Kidney (tissue), 14 donors: Measurements from ENCODE around the gene MAP1LC3A. TPM values are rescaled to one million over a fixed set of nuclear protein-coding genes. Genes with fewer than 3 reads are reported as not detected.
"Not testable (repeated sequence)": the region's sequence is repeated elsewhere in the genome, so short reads cannot be mapped to it uniquely, and the experiment has no call there.

Experiments
- DNase-seq, 5 donors: peaks; one replicate each; pipeline ENCODE4 v3.0.0-alpha.2; 2013 to 2020
- FAIRE-seq: peaks from 2 replicates; lab custom pipeline; 2012; peaks lifted over from hg19 to GRCh38; lab: Jason Lieb, UNC
- H3K27ac ChIP-seq, 2 donors: one replicate each; pipeline ENCODE4 v1.7.0; 2013; ENCODE audit warnings: low read depth in 2 of 2, low read length in 2 of 2, inconsistent platforms in 1 of 2
- H3K27me3 ChIP-seq: one replicate; pipeline ENCODE4 v1.7.1; 2013; ENCODE audit warnings: low read length, inconsistent platforms; ENCODE audit not compliant: control insufficient read depth, insufficient read depth
- H3K36me3 ChIP-seq, 3 donors: one replicate each; pipeline versions ENCODE4 v1.7.0 to v1.7.1; 2013; ENCODE audit warnings: low read length in 3 of 3, control low read depth in 1 of 3, inconsistent platforms in 1 of 3; ENCODE audit not compliant: insufficient read depth in 3 of 3, control insufficient read depth in 2 of 3
- H3K4me1 ChIP-seq, 3 donors: one replicate each; pipeline versions ENCODE4 v1.7.0 to v1.7.1; 2013; ENCODE audit warnings: low read length in 3 of 3, inconsistent platforms in 1 of 3, low read depth in 1 of 3; ENCODE audit not compliant: control insufficient read depth in 2 of 3, insufficient read depth in 2 of 3
- H3K4me3 ChIP-seq, 3 donors: one replicate each; pipeline versions ENCODE4 v1.7.0 to v1.8.1; 2013; ENCODE audit warnings: low read length in 3 of 3, control low read depth in 1 of 3, inconsistent platforms in 1 of 3
- H3K9ac ChIP-seq, 3 donors: one replicate each; pipeline versions ENCODE4 v1.7.0 to v1.7.1; 2013; ENCODE audit warnings: low read length in 3 of 3, control low read depth in 1 of 3, inconsistent platforms in 1 of 3
- H3K9me3 ChIP-seq, 3 donors: one replicate each; pipeline versions ENCODE4 v1.7.0 to v1.7.1; 2013; ENCODE audit warnings: low read length in 3 of 3, control low read depth in 1 of 3, inconsistent platforms in 1 of 3; ENCODE audit not compliant: control insufficient read depth in 2 of 3, insufficient read depth in 1 of 3
- CTCF ChIP-seq: IDR thresholded peaks from 3 replicates; pipeline ENCODE4 v1.5.1; 2012; ENCODE audit warnings: mild to moderate bottlenecking, moderate library complexity, borderline replicate concordance; ENCODE audit not compliant: insufficient read depth; ENCODE audit errors: extremely low read depth
- intact Hi-C: fragments of 100-400 bp; cut with DNase I; formaldehyde crosslinking; loops from one replicate; pipeline ENCODE4 v1.11.1; 2022
- polyA plus RNA-seq: library from polyadenylated mRNA; stranded (reverse); fragments of 350-450 nt; fragmentation: Illumina TruSeq; extraction: RNeasy Lipid Tissue Mini Kit (QIAGEN cat#74804); gene quantifications from one replicate; pipeline ENCODE4 v1.2.3, GENCODE V29; 2014; ENCODE audit warnings: low read depth, low replicate concordance; ENCODE audit not compliant: insufficient read depth
- total RNA-seq: library from RNA; stranded (reverse); fragmentation: NEBNext Ultra II Directional; extraction: Animal tissue kit (Norgen Biotek cat#: 25700); gene quantifications from one replicate; pipeline ENCODE4 v1.2.1, GENCODE V29; 2021
- donor health status: control.
- donor health status: control.
- donor health status: control.
- donor health status: control.
- donor health status: control.
- donor health status: DM: yes; HTN: yes; CAD: no.
- donor health status: Normal renal cell carcinoma (clear cell type).

MAP1LC3A gene
- total and polyA plus RNA-seq, 2 donors from 2014 or later, result 42.5 to 153 TPM

DNA sequence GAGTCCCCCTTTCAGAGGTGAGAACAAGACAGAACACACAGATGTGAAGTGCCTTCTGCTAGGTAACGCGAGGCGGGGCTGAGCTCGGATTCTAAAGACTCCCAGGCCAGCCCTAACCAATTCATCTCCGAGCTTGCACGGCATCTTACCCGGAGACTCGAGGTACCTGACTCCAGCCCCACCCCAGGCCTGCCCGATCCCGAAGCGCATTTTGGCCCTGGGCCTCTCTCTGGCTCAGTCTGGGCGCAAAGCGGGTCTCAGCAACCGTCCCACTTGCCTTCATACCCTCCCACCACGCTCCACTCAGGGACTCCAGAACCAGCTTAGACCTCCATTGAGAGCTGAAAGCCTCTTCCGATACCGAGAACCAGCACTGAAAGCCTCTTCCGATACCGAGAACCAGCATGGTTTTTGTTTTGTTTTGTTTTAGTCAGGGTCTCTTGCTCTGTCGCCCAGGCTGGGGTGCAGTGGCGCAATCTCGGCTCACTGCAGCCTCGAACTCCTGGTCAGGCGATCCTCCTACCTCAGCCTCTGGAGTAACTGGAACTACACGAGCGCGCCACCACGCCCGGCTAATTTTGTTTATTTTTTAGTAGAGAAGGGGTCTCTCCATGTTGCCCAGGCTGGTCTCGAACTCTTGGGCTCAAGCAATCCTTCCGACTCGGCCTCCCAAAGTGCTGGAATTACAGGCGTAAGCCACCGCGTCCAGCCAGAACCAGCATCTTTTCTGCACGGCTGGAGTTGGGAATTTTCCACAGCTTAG lies 42.9 kb upstream of the MAP1LC3A start:
- peaks cover 0 to 23% (median 16%) of the 10 kb centered on the region in 3 donors for H3K4me1 ChIP-seq
- peak overlapping the region; percentile 56 to 87 (median 65) for H3K9ac ChIP-seq
- peak overlapping the region; percentile 95 for H3K27ac ChIP-seq
- no peaks in the 10 kb centered on the region for H3K36me3 ChIP-seq
- DNase-seq, result peak; percentile 80 to 88 (median 83)
- peak overlapping the region; percentile 79 to 94 (median 93) for H3K4me3 ChIP-seq
- intact Hi-C loops, result no loop called here
- no peaks in the 10 kb centered on the region for H3K27me3 ChIP-seq
- no peak for FAIRE-seq
- no peak for TF ChIP-seq CTCF
- H3K9me3 ChIP-seq, result no peaks in the 10 kb centered on the region

DNA sequence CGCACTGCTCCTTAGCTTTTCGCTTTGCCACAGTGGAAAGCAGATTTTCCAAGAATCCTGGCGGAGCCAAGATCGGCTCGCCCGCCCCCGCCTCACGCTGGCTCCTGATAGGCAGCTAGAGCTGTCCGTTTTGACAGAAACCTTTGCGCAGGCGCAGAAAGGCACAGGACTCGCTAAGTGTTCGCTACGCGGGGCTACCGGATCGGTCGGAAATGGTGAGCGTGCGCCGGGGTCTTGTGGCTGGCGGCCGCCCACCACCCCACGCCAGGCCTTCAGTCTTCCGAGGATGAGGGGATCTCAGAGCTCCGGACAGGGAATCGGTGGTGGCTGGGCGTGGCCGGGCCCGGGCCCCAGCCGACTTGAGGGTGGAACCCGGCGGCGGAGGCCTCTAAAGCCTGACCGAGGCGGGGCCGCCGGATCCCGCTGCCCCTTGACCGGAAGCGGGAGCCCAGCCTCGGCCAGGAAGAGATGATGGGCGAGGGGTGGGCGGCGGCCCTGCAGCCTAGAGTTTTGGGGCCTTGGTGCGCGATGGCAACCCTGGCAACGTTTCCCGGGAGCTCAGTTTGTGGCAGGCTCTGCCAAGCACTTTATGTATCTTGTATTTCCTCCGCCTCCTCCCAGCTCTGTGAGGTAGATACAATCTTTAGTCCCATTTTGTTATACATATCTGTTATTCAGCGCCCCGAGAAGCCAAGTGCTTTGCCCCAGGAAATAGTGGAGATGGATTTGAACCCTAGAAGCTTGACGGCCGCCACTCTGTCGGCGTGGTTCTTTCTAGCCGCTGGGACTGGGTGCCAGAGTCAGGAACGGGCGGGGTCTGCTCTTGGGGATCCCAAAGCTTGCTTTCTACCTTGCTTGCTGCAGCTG lies 42.0 kb upstream of the MAP1LC3A start, which contains the start of gene DYNLRB1:
TSS of gene DYNLRB1 (plus strand) at position 176 of the 867 bp plus-strand sequence. CDS start at position 213, 37 bp downstream.
- FAIRE-seq, result no peak
- peaks cover 0 to 17% (median 13%) of the 10 kb centered on the region in 3 donors for H3K4me1 ChIP-seq

GRCh38 chr20:34517114-34517505 lies 41.4 kb upstream of the MAP1LC3A start:
- peak overlapping the region; percentile 95 for H3K27ac ChIP-seq
- H3K9ac ChIP-seq, result peak overlapping the region; percentile 65 to 88 (median 86)
- H3K36me3 ChIP-seq, result no peaks in the 10 kb centered on the region
- intact Hi-C loops, result no loop called here
- peak overlapping the region; percentile 79 to 94 (median 93) for H3K4me3 ChIP-seq
- H3K27me3 ChIP-seq, result no peaks in the 10 kb centered on the region
- FAIRE-seq, result no peak
- H3K9me3 ChIP-seq, result no peaks in the 10 kb centered on the region
- TF ChIP-seq CTCF, result no peak
- no peak for DNase-seq
- peaks cover 0 to 13% (median 13%) of the 10 kb centered on the region in 3 donors for H3K4me1 ChIP-seq

More for the DNA sequence above, 42.0 kb upstream of the MAP1LC3A start, which contains the start of gene DYNLRB1:
- Histone ChIP-seq H3K9ac (peak within 1 kb of the TSS; percentile 65 to 88 (median 87)), H3K27ac (peak within 1 kb of the TSS; percentile 95), H3K36me3 (no peaks in the 10 kb centered on the region), H3K9me3 (no peaks in the 10 kb centered on the region), H3K27me3 (no peaks in the 10 kb centered on the region), H3K4me3 (peak within 1 kb of the TSS; percentile 79 to 94 (median 93))
- intact Hi-C loops, result no loop called here
- TF ChIP-seq CTCF, result no peak
- DNase-seq, result peak; percentile 97 to 99 (median 99)

DNA sequence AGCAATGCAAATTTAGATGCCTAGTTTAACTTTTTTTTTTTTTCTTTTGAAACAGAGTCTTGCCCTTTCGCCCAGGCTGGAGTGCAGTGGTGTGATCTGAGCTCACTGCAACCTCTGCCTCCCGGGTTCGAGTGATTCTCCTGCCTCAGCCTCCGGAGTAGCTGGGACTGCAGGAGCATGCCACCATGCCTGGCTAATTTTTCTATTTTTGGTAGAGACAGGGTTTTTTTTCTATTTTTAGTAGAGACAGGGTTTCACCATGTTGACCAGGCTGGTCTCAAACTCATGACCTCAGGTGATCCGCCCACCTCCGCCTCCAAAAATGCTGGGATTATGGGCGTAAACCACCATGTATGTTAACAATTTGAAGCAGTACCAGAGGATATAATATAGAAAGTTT lies 39.7 kb upstream of the MAP1LC3A start:
- DNase-seq, FAIRE-seq, H3K9ac ChIP-seq, H3K4me3 ChIP-seq, H3K27ac ChIP-seq, H3K36me3 ChIP-seq, H3K9me3 ChIP-seq, intact Hi-C loops, H3K27me3 ChIP-seq: not testable (repeated sequence)
- peaks cover 0 to 14% (median 3%) of the 10 kb centered on the region in 3 donors for H3K4me1 ChIP-seq

- DNase-seq, H3K4me3 ChIP-seq, H3K27ac ChIP-seq, H3K9ac ChIP-seq, H3K36me3 ChIP-seq, H3K9me3 ChIP-seq, intact Hi-C loops, H3K27me3 ChIP-seq, FAIRE-seq: not testable (repeated sequence)
- H3K4me1 ChIP-seq, result peaks cover 0 to 17% (median 3%) of the 10 kb centered on the region in 3 donors
Measured at GRCh38 chr20:34519841-34520240, 38.7 kb upstream of the MAP1LC3A start.
